WI38 (cell line): ENCODE data around the gene SFRP4.
"Not testable (repeated sequence)": the region's sequence is repeated elsewhere in the genome, so short reads cannot be mapped to it uniquely, and the experiment has no call there.

Source experiments
- H3K4me3 ChIP-seq: 2 replicates; pipeline ENCODE4 v1.5.1; 2011; ENCODE audit warnings: low read depth, mild to moderate bottlenecking, control low read depth, low read length
- TF ChIP-seq, protein P1 (sequence below): IDR thresholded peaks from 2 replicates; pipeline ENCODE4 v1.5.1; 2012; ENCODE audit warnings: low read depth, mild to moderate bottlenecking, control low read depth, low read length

Gene SFRP4

DNA sequence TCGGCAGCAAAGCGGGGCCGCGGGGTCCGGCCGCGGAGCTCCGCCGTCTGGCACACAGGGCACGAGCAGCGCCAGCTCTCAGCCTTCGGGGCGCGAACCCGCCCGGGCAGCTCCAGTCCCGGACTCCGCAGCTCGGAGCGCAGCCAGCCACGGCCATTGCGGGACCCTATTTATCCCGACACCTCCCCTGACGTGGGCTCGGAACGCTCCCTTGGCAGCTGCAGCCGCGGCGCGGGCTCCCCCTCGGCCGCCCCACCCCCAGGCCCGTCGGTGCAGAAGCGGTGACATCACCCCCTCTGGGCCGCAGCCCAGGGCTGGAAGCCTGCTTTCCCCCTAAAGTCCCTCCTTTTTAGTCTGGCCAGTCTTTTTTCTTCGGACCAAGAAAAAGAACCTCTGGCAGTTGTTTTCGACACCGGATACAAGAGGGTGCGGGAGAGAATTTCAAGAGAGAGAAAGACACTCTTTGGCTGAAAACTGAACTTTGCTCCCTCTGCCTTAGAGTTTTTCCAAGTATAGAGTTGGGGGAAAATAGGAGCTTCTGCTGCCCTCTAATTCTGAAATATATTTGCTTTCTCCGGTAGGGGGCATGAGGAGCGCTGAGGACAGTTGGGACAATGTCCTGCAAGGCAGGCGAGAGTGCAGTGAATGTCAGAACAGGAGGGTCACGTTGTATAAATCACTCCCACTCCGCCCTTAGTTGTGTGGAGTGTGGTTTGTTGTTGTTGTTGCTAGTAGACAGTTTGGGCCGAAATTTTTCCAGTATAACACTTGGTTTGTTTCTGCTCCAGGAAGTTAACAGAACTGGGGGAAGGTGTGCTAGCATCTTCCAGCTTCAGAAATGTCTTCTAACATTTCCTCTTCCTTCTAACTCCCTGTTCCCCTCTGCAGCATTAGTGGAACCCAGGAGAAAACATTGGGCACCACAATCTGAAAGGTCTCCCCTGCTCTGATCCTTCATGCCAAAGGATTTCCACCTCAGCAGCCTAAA lies at the start of gene SFRP4:
Gene SFRP4, minus strand, starts transcription at position 145 of the 988 bp plus-strand sequence. CDS start 280 bp downstream, outside the sequence.
- TF ChIP-seq, protein P1, sequence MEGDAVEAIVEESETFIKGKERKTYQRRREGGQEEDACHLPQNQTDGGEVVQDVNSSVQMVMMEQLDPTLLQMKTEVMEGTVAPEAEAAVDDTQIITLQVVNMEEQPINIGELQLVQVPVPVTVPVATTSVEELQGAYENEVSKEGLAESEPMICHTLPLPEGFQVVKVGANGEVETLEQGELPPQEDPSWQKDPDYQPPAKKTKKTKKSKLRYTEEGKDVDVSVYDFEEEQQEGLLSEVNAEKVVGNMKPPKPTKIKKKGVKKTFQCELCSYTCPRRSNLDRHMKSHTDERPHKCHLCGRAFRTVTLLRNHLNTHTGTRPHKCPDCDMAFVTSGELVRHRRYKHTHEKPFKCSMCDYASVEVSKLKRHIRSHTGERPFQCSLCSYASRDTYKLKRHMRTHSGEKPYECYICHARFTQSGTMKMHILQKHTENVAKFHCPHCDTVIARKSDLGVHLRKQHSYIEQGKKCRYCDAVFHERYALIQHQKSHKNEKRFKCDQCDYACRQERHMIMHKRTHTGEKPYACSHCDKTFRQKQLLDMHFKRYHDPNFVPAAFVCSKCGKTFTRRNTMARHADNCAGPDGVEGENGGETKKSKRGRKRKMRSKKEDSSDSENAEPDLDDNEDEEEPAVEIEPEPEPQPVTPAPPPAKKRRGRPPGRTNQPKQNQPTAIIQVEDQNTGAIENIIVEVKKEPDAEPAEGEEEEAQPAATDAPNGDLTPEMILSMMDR, result no peak
- H3K4me3 ChIP-seq, result no peak within 1 kb of the TSS

DNA sequence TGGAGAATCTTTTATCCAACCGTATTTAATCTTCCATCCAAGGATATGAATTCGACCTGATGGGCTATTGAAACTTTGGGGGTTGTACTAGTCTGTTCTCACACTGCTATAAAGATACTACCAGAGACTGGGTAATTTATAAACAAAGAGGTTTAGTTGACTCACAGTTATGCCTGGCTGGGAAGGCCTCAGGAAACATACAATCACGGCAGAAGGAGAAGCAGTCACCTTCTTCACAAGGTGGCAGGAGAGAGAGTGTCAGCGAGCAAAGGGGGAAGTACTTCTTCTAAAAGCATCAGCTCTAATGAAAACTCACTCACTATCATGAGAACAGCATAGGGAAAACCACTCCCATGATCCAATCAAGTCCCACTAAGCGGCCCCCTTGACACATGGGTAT lies 47.6 kb upstream of the SFRP4 start:
- TF ChIP-seq, protein P1, result no peak
- H3K4me3 ChIP-seq, result no peak overlapping the region

DNA sequence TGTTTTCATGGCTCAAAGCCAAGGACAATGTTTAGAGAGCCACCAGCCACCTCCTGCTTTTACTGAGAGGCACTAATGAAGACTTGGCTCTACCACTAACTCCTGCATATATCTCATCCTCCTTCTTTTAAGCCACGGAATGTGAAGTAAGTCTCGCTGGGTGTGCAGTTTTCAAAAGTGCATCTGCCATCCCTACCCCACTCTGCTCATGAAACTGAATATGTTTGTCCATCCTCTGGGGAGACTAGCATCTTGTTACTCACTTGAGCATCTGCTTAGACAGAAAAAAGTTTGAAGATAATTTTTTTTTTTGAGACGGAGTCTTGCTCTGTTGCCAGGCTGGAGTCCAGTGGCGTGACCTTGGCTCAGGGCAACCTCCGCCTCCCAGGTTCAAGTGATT lies 44.6 kb upstream of the SFRP4 start:
- TF ChIP-seq, protein P1, result no peak
- H3K4me3 ChIP-seq, result no peak overlapping the region

DNA sequence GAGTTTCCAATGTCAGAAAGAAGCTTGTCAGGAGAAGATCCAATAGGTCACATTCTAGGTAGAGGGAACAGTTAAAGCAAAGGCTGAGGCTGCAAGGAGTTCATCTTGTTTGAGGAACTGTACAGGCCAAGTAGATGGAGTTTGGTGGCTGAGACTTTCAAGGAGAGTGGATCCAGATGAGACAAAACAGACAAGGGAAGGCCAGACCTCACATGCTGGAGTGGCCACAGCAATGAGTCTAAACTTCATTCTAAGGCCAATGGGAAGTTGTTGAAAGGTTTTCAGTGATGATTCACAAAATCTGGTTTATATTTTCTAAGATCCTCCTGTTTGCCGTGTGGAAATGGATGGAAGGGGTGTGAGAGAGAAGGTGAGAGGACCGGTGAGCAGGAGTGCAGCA lies 43.9 kb upstream of the SFRP4 start:
- no peak overlapping the region for H3K4me3 ChIP-seq
- TF ChIP-seq, protein P1, result no peak

DNA sequence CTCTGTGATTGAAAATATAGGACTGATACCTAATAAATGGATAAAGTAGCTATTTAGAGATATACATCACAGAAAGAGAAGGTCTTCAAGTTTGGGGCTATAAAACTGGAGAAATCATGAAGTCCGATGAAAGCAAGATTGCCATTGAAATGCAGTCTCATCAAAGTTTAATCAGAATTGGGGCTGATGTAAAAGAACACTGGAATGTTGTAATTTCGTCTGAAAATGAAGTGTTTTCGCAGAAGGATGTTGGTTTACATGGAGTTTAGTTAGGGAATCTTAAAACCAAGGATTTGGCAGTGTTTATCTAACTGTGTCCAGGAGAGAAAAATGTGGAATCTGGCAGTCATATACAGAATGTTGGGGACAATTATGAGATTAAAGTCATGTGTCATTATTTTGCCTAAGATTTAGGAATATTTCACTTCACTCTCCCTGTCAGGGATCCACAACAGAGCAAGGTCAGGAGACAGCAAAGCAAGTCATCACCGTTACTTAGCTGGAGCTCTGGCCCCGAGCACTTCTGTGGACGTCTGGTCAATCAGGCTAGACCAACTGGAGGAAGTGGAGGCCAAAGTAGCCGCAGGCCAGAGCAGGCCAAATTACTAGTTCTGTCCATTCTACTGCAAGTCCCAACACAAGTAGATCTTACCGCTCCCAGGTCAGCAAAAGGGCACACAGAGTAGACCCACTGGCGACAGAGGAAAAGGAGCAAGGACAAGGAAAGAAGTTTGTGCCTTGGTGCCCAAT lies 40.8 kb upstream of the SFRP4 start:
- no peak overlapping the region for H3K4me3 ChIP-seq
- TF ChIP-seq, protein P1, result no peak

DNA sequence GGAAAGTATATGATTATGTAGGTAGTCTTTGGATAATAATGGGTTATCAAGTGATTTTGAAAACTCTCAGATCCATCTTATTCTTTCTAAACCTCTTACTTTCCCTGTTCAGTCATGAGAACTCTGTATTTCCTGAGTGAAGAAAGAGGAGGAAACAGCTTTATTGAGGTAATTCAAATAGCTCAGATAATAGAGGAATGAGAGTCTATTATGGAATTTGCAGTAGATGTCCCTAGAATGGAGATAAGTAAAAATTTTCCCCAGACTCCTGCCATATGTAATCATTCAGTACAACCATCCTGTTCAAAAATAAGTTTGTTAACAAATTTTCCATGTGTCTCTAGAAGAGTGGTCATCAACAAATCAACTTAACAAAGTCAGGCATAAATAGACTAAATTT lies 40.2 kb upstream of the SFRP4 start:
- TF ChIP-seq, protein P1, result no peak
- H3K4me3 ChIP-seq, result no peak overlapping the region

DNA sequence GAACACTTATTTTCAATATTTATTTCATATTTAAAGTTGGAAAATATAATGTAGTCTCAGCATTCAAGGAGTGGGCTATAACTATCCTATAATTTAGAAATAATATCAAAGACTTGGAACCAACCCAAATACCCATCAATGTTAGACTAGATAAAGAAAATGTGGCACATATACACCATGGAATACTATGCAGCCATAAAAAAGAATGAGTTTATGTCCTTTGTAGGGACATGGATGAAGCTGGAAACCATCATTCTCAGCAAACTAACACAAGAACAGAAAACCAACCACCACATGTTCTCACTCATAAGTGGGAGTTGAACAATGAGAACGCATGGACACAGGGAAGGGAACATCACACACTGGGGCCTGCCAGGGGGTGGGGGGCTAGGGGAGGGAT lies 37.6 kb upstream of the SFRP4 start:
- not testable (repeated sequence) for H3K4me3 ChIP-seq
